Measurements from ENCODE around the gene GPAM.
"Not testable (repeated sequence)": the region's sequence is repeated elsewhere in the genome, so short reads cannot be mapped to it uniquely, and the experiment has no call there.

GPAM gene, protein sequence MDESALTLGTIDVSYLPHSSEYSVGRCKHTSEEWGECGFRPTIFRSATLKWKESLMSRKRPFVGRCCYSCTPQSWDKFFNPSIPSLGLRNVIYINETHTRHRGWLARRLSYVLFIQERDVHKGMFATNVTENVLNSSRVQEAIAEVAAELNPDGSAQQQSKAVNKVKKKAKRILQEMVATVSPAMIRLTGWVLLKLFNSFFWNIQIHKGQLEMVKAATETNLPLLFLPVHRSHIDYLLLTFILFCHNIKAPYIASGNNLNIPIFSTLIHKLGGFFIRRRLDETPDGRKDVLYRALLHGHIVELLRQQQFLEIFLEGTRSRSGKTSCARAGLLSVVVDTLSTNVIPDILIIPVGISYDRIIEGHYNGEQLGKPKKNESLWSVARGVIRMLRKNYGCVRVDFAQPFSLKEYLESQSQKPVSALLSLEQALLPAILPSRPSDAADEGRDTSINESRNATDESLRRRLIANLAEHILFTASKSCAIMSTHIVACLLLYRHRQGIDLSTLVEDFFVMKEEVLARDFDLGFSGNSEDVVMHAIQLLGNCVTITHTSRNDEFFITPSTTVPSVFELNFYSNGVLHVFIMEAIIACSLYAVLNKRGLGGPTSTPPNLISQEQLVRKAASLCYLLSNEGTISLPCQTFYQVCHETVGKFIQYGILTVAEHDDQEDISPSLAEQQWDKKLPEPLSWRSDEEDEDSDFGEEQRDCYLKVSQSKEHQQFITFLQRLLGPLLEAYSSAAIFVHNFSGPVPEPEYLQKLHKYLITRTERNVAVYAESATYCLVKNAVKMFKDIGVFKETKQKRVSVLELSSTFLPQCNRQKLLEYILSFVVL

DNA sequence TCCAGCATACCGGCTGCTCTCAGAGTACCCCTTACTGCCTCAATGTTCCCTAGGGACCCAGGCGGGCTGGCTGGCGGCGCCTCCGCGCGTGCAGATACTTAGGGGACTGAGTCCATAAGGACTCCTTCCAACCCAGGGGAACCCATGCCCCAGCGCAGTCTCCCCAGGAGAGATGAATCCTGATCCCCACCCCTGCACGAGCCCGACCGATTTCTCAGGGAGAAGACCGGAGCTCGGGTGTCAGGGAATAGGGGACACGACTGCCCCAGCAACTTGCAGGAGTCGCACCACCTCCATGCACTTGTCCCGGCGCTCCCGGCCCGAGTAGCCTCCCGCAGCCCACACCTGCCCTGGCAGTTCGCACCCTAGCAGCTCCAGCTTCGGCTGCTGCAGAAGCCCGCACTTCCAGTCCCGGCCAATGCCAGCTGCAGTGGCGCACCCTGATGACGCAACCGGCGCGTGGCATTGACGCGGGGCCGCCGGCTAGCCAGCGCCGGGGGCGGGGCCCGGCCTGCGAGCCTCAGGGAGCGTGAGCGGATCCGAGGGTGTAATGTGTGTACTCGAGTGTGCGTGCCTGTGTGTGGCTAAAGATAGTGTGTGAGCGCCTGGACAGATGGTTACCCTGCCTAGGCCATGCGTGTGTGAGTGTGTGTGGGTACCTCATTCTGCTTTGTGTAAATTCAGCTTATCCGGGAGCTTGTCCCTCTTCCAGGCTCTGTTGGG, at the start of gene GPAM:
Gene GPAM (minus strand): TSS at position 437 of the 723 bp plus-strand sequence. CDS start 1,981 bp downstream, outside the sequence.
- DNase-seq, result peak; percentile 95

DNA sequence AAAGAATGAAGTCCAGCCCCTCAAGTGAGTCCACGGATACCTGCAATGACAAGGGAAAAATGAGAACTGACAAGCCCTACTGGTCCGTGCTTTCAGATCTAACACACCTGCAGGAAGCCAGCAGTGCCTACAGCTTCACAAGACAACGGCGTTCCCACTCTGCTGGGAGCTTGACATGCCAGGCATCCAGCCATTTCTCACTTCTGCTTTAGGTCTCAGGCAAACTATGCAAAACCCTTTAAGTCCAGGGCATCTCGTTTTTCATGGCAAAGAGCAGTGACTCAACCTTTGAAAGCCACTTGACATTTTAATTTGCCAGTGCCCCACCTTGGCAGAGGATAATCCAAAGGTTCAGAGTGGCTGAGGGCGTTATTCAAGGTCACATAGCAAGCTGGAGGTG, 49.1 kb upstream of the GPAM start:
- DNase-seq, result no peak

DNA sequence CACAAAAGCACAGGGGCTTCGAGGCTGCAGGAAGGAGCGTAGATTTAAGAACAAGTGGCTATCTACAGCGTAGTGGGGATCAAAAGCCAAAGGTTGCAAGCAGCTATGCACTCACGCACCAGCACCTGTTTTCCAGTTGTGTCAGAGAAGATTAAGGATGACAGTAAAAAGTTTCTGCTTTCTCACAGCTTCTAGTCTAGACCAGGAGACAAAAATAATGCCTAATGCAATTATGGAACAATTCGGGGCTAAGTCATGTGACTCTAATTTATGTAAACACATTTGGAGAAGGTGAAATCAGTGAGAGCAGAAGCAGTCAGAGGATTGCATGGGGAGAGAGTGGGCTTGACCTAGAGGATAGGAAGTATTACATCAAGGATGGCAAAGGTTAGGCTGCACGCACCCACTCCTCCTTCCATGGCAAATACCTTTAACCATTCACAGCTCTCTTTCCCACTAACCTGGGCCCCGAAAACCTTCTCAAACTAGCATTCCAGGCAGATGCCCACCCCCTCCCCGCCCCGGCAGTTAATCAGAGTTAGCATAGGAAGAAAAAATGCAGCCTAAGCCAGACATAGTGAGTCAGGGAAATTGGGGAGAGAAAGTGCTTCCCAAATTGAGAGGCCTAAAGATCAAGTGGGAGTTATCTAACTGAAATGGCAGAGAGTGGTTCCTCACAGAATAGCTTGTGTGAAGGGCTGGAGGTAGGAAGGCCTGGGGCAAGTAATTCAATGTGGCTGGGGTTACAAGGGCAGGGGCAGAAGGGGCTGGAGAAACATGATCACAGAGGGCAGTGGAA, 48.2 kb upstream of the GPAM start:
- no peak for DNase-seq

DNA sequence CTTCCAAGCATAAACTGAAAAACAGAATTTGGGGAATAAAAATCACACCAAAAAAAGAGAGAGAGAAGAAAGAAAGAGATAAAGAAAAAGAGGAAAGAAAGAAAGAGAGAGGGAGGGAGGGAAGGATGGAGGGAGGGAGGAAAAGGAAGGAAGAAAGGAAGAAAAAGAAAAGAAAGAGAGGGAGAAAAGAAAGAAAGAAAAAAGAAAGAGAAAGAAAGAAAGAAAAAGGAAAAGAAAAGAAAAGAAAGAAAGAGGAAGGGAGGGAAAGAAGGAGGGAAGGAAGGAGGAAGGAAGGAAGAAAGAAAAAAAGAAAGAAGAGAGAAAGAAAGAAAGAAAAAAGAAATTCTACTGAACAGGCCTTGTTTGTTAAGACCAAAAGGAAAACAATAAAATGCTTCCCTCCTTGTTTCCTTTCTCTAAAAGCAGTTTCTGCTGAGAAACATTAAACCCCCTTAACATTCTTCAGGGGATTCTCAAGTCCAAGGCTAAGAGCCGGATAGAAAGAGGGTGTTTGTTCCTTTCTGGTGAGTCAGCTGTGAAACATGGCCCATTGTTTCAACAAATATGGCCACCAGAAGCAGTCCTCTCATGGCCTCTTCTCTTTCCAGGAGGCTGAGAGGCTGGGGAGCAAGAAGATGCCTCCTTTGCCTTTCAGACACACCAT, 46.9 kb upstream of the GPAM start:
- no peak for DNase-seq

DNA sequence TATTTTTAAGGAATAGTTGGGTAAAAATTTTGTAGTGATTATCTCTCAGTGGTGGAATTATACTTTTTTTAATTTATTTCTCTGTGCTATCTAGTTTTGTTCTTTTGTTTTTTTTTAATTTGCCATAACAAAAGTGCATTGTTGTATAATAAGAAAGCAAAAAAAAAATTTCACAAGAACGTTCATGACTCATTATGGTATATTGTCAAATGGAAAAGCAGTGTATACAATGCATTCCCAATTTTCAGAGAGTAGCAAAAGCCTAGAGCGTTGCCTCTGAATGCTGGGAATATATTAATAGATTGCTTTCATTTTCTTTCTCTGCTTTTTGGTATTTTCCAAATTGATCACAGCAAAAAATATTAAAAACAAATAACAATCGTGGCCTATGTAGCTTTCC, 46.3 kb upstream of the GPAM start:
- DNase-seq, result no peak

DNA sequence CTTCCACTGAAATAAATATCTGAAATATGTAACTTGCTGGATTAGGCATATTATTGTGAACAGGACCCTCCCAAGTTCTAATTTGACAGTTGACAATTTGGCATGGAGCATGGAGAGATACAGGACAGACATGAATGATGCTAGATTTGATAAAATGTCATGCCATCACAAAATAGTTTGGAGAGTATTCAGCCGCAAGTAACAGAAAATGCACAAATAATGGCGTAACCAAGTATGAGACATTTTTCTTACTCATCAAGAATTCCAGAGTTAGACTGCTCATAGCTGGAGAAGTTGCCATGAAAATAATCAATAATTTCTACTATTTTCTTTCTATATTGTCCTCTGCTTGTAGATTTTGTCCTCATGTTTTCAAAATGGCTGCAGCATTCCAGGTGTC, 45.5 kb upstream of the GPAM start:
- DNase-seq, result no peak

DNA sequence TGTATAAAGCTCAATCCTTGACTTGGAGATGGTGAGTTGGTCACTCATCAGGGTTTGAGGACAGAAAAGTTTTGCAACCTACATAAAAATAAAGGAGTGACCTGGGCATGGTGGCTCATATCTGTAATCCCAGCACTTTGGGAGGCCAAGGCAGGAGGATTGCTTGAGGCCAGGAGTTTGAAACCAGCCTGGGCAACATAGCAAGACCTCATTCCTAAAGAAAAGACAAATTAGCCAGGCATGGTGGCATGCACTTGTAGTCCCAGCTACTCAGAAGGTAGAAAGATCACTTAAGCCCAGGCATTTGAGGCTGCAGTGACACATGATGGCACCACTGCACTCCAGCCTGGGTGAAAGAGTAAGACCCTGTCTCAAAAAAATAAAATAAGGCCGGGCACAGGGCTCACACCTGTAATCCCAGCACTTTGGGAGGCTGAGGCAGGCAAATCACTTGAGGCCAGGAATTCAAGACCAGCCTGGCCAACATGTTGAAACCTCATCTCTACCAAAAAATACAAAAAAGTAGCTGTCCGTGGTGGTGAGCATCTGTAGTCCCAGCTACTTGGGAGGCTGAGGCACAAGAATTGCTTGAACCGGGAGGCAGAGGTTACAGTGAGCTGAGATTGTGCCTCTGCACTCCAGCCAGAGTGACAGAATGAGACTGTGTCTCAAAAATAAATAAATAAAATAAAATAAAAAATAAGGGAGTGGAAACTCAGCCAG, 45.0 kb upstream of the GPAM start:
- not testable (repeated sequence) for DNase-seq

DNA sequence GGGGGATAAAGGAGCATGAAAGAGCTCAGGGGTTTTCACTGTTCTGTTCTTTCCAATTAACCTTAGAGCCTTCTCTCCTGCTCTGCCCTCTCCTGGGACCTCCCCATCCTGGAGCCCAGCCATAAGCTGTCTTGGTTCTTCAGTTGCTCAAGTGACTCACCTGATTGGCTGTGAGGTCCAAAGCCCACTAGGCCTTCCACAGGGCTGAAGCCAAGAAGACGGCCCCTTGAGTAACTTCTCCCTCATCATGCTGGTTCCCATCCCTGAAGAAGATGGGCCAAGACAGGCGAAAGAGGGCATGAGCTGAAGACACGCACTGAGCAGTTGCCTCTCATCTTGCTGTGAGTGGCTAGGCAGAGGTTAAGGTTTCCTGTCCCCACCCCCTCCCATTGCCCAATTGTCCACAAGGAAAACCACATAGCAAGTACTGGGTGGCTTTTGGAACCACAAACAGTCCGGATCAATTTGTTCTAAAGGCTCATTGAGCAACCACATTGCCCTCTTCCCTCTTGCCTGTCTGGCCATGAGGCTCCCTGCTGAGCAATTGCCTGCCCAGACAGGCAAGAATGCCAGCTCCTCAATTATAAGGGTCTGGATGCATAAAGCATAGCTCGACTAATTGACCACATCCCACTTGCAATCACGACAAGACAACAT, 43.9 kb upstream of the GPAM start:
- DNase-seq, result peak; percentile 5

DNA sequence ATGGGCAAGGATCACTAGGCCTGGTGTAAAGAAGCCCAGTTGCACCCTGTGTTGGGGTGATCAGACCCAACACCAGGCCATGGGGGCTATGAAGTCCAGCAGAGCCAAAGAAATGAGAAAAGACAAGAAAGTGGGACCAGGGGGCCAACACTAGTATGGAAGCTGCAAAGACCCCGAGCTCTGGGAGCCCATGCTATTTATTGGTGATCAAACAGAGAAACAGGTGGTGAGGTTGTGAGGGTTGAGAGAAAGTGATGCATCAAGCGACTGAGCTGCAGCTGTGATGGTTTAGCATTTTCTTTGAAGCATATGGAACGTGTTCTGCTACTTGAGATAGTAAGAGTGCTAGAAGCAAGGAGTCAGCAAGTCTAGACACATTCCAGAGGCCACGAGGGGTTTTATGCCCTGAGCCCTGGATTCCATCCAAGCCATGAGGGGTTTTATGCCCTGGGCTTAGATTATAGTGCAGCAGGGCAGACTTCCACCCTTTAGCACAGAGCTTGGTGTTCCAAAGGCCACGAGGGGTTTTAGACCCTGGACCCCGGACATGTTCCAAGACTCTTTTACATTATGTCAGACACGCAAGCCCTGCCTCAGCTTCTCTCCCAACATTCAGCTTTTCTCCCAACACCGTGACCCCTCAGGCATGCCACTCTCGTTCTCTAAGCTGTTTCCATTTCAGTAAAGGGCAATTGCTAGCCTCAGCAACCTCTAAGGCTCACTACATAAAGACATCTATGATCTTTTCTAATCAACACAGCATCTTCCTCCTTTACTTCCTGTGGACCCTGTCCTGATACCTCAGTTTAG, 43.1 kb upstream of the GPAM start:
- DNase-seq, result no peak

DNA sequence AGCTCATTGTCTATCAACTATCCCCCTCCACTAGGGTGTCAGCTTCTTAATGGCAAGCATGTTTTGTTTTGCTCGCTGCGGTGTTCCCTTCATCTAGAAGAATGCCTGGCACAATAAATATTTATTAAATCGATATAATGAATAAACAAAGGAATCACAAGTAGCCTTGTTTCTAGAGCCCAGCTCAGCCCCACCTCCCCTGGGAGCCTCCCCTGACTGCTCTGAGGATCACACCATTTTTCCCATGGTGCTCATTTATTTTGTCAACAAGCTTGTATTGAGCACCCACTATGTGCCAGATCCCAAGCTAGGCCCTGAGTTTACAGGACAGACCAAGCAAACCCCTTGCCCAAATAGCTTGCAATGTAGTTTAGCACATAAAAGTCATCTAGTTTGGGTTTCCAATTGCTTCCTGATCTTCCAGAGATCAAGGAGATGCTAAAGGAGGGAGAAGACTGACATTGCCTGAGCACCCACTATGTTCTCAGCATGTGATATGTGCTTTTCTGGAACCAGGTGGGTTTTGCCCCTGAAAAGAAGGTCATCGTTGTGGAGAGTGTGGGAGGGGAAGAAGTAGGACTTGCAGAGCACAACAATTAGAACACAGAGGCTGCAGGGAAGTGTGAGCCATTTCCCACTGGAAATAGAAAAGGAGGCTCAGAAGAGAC, 42.3 kb upstream of the GPAM start:
- no peak for DNase-seq

DNA sequence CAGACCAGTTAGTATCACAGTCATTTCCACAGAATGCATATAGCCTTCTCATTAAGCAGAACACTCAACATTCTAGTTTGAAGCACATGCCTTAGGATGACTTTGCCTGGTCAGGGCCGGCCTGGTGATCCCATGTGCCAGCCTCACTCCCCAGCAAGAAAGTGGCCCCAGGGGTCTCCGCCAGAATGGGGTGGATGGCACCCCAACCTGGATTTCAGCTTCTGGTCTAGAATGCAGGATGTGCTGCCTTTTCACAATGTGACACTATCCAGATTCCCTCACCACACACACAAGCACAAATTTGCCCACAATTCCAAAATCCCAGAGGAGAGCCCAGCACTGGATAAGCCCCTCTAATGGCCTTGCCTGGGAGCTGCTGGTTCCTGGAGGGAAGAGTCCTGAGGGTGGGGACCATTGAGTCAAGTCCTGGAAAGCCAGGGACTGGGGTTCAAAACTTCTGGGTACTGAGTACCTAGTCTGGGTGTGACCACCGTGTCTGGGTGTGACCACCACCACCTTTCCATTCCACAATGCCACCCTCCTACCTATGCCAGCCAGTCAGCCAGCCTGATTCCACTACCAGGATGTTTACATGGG, 41.5 kb upstream of the GPAM start:
- no peak for DNase-seq

DNA sequence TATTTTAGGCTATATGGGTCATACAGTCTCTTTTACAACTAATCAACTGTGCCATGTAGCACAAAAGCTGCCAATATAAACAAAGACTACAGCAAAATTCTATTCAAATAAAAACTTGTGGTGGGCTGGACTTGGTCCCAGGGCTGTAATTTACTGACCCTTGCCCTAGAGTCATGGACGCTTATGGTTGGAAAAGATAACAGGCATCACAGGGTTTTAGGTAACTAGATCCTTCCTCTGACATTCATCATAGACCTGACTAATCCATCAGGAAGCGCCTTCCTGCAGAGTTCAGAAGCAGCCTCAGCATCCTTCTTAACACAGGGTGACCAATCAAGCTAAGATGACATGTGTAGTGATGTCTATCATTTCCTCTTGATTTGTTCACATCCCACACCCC, 40.2 kb upstream of the GPAM start:
- no peak for DNase-seq

DNA sequence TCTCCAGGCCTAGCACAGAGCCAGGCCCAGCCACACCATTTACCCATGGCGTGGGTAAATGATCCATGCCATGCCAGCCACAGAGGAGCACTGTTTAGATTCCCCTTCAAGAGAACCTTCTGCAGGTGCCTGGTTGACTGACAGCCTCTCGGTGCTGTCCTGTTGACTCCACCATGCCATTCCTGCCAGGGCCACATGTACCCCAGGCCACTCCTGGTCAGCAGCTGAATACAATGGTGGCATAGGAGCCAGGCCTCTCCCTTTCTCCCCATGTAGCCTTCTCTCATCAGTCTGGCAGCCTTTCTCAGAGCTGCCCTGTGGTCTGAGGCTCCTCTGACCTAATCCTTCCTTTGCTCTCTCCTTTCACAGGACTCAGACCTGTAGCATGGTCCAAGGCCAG, 39.2 kb upstream of the GPAM start:
- no peak for DNase-seq

DNA sequence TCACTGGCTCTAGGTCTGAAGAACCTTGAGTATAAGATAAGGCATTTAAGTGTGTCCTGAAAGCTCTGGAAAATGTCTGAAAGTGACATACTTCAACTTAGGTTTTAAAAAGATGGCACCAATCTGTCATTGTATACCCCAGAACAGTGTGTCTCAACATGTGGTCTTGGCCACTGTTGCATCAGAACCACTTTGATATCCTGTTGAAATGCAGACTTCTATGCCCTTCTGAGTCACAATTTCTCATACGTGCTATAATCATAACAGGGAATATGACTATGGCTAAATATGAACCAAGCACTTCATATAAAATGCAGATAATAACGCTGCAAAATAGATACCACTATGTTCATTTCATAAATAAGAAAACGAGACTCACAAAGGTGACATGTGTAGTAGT, 38.0 kb upstream of the GPAM start:
- no peak for DNase-seq

DNA sequence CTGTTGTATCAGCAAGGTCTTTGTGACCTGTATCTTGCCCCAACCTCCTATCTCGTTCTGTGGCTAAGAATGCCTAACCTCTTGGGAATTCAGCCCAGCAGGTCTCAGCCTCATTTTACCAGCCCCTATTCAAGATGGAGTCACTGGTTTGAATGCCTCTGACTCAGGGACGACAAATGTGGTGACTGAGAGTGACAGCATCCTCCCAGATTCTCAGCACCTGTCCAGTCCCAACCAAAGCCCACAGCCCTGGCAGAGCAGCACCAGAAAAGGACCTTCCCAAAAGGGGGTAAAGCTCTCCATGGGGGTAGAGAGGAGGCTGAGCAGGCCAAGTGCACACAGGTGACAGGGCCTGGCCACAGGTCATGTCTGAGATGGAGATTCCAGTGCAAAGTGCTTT, 35.4 kb upstream of the GPAM start:
- DNase-seq, result no peak

DNA sequence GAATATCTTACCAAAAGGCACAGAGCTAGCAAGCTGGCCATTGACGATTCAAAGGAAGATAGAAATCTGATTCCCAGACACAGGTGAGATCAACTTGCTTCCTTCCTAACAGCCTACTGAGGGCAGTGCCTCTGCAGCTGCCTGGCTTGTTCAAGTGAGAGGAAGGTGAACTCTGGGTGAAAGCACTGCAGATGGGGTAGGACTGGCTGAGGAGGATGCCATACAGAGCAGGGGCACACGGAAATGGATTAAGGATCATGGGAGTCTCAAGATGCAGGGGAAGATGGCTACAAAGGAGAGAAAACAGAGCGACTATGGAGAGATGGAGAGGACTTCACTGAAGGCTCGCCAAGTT, 34.4 kb upstream of the GPAM start:
- no peak for DNase-seq

DNA sequence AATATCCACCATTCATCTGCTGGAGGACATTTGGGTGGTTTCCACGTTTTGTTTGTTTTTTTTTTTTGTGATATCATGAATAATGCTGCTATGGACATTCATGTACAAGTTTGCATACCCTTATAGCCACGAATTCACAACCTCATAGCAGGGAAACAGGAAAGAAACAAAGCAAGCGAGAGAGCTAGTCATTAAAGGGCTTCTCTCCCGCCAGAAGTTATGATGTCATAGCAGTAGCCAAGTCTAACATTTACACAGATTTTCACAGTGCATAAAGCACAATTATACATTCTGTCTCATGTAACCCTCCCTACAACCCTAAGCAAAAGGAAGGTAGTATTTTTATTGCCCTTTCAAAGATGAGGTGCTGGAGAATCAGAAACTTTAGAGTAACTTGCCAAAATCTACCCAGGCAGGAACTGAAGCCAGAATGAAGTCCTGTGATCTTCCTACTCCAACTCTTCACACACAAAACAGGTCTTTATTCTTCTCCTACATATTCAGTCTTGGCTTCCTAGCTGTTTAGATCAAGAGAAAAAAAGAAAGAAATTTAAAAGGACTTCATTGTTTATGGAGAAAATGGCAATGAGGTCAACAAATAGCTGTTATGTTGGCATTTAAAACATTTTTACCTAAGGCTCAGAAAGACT, 33.9 kb upstream of the GPAM start:
- no peak for DNase-seq

DNA sequence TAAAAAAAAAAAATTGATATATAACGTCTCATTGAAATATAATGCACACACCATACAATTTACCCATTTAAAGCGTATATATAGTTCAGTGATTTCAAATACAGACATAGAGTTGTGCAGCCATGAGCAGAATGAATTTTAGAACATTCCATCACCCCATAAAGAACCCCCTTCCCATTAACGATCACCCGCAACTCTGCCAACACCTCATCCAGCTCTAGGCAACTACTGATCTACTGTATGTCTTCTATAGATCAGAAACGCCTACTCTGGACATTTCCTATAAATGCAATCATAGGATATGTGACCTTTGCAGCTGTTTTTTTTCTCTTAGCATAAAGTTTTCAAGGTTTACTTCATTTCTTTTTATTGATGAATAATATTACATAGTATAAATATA, 33.4 kb upstream of the GPAM start:
- DNase-seq, result no peak

DNA sequence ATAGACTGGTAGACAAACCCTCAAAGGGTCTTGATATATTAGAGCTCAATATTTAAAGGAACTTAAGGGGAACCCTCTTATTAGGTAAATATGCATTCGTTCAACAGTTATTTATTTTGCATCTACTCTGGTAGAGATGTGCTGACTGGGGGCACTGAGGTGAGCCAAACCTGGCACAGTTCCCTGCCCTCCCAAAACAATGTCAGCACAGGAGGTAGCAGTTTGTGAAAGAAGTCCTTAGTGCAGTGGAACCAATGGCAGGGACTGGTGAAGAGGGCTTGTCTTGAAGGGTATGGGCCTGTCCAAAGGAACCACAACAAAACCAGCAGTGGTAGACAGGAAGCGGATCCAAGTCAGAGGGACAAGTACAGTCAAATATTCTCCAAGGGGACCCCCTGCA, 32.6 kb upstream of the GPAM start:
- no peak for DNase-seq

Measured in midbrain (tissue), 1 donor.